ENCODE measurements around the gene SMDT1.

Gene SMDT1

DNA sequence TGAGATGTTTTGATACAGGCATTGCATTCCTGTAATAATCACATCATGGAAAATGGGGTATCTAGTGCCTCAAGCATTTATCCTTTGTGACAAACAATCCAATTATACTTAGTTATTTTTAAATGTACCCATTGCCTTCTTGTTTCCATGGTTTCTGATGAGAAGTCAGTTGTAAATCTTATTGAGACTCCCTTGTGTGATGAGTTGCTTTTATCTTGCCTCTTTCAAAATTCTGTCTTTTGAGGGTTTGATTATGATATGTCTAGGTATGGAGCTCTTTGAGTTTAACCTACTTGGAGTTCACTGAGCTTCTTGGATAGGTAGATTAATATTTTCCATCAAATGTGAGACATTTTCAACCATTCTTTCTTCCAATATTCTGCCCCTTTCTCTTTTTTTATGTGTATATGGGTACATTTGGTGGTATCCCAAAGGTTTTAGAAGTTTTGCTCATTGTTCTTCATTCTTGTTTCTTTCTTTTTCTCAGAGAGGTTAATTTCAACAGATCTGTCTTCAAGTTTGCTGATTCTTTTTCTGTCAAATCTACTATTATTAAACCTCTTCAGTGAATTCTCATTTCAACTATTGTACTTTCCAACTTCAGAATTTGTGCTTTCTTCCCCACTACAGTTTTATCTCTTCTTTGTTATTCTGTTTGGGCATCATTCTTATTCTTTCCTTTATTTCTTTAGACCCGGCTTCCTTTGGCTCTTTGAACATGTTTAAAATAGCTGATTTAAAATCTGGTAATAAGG is 22.6 kb upstream of the SMDT1 start:
- Histone ChIP-seq H3K4me2 (no peak overlapping the region), H3K9me3 (replicated peaks in 1 of 11) (peaks cover 29 to 47% (median 38%) of the 10 kb centered on the region in 11 experiments), H3K4me3 (no peak overlapping the region), H3K27me3 (no peaks in the 10 kb centered on the region), H3K36me3 (peaks cover 43 to 55% (median 51%) of the 10 kb centered on the region in 11 experiments), H3K4me1 (peaks cover 0 to 24% (median 0%) of the 10 kb centered on the region in 10 experiments; a peak in 7 of 20 replicates), H3K9ac (no peak overlapping the region), H4K20me1 (no peaks in the 10 kb centered on the region), H3K27ac (no peak overlapping the region)
- no peak for TF ChIP-seq Cebpa-rat (IDR thresholded peaks at IDR 0.05)

DNA sequence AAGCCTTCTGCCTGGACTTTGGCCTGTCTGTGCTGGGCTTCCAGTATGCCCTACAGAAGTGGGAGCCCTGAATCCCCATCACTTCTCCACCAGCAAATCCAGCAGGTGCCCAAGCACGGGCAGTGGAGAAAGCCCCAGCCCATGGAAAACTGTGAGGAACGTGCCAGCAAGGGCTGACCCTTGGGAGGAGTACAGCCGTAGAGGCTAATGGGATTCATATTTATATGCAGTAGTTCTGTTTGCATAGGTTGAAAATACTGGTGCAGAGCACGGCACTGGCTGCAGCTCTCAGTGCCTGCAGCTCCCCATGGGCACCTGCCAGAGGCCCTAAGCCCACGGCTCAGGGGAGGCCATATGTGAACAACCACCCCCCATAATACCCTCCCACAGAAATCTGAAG is 19.0 kb upstream of the SMDT1 start:
- no peaks in the 10 kb centered on the region for H3K27me3 ChIP-seq
- H3K9ac ChIP-seq = no peak overlapping the region
- no peak for TF ChIP-seq Cebpa-rat (IDR thresholded peaks at IDR 0.05)
- H4K20me1 ChIP-seq = peaks cover 0 to 17% (median 0%) of the 10 kb centered on the region in 11 experiments; a peak in 5 of 22 replicates
- no peak overlapping the region for H3K4me3 ChIP-seq
- no peaks in the 10 kb centered on the region for H3K4me1 ChIP-seq
- H3K9me3 ChIP-seq (replicated peaks in 1 of 11) = peaks cover 29 to 47% (median 38%) of the 10 kb centered on the region in 11 experiments
- H3K4me2 ChIP-seq = no peak overlapping the region
- H3K36me3 ChIP-seq = peaks cover 66 to 85% (median 78%) of the 10 kb centered on the region in 11 experiments
- no peak overlapping the region for H3K27ac ChIP-seq

DNA sequence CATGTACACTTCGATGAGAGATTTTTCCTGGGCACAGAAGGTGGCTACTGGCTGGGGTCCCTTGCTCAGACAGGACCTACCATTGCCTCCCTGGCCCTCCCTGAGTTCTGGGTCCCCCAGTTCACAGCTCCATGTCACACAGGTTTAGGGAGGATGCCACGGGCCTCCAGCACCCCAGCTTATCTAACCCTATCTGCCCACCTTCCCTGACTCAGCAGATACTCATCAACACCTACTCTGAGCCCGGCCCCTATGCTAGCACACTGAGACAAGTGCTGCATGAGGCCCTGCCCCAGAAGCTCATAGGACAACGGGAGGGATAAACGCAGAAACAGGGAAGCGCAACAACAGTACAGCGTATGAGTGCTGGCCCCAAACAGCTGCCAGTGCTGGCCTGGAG is 18.5 kb upstream of the SMDT1 start:
- Histone ChIP-seq H3K4me1 (no peaks in the 10 kb centered on the region), H3K9ac (no peak overlapping the region), H3K27ac (no peak overlapping the region), H3K9me3 (replicated peaks in 1 of 11) (peaks cover 29 to 47% (median 38%) of the 10 kb centered on the region in 11 experiments), H3K4me2 (no peak overlapping the region), H3K4me3 (no peak overlapping the region), H4K20me1 (peaks cover 0 to 22% (median 0%) of the 10 kb centered on the region in 11 experiments; a peak in 5 of 22 replicates), H3K27me3 (no peaks in the 10 kb centered on the region), H3K36me3 (peaks cover 72 to 91% (median 82%) of the 10 kb centered on the region in 11 experiments)
- TF ChIP-seq Cebpa-rat (IDR thresholded peaks at IDR 0.05) = no peak

DNA sequence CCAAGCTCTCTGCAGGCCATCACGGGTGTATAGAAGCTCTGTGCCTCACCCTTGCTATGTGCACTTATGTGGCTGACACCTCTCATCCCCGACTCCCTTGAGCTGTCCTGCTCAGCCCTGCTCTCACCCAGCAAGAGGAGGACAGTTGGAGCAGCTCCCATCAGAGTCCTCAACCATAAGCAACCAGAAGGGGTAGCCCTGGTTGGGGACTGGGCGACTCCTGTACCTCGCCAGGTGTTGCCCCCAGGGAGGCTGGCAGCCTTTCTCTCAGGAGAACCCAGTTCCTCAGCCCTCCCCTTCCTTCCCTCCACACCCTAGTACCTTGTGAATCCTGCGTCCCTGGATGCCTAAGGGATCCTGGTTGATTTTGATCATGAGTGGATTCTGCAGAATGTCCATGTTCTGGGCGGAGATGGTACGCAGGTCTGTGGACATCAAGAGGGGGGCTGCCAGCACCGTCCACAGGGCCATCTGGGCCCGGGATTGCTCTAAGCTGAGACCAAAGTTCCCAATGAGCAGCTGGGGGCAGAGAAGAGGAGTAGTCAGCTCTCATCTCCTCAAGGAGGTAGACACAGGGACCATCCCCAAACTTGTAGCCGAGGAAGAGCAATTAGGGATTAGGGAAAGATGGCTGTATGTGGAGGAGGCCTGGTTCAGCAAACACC is 16.9 kb upstream of the SMDT1 start:
- Histone ChIP-seq H3K9me3 (replicated peaks in 1 of 11) (peaks cover 16 to 35% (median 25%) of the 10 kb centered on the region in 11 experiments), H3K27me3 (no peaks in the 10 kb centered on the region), H3K4me3 (no peak overlapping the region), H3K4me2 (no peak overlapping the region), H3K27ac (no peak overlapping the region), H4K20me1 (peaks cover 0 to 38% (median 0%) of the 10 kb centered on the region in 11 experiments; a peak in 6 of 22 replicates), H3K36me3 (peaks cover 83 to 96% (median 88%) of the 10 kb centered on the region in 11 experiments), H3K4me1 (peaks cover 0 to 6% (median 0%) of the 10 kb centered on the region in 10 experiments; a peak in 1 of 20 replicates), H3K9ac (no peak overlapping the region)
- TF ChIP-seq Cebpa-rat (IDR thresholded peaks at IDR 0.05) = no peak

- Histone ChIP-seq H3K4me3 (no peak overlapping the region), H3K36me3 (peaks cover 67 to 92% (median 81%) of the 10 kb centered on the region in 11 experiments), H4K20me1 (peaks cover 0 to 45% (median 0%) of the 10 kb centered on the region in 11 experiments; a peak in 6 of 22 replicates), H3K27me3 (no peaks in the 10 kb centered on the region), H3K4me1 (peaks cover 4 to 25% (median 13%) of the 10 kb centered on the region in 10 experiments), H3K27ac (no peak overlapping the region), H3K9ac (no peak overlapping the region), H3K9me3 (replicated peaks in 1 of 11) (peaks cover 0 to 16% (median 6%) of the 10 kb centered on the region in 11 experiments; a peak in 11 of 22 replicates), H3K4me2 (no peak overlapping the region)
- no peak for TF ChIP-seq Cebpa-rat (IDR thresholded peaks at IDR 0.05)
These were observed 14.9 kb upstream of the SMDT1 start for GRCh38 chr22:42064629-42065028.

GRCh38 chr22:42065438-42066125 is 13.9 kb upstream of the SMDT1 start:
- Histone ChIP-seq H3K27me3 (no peaks in the 10 kb centered on the region), H3K9ac (no peak overlapping the region), H4K20me1 (peaks cover 0 to 45% (median 0%) of the 10 kb centered on the region in 11 experiments; a peak in 6 of 22 replicates), H3K27ac (no peak overlapping the region), H3K36me3 (peaks cover 58 to 82% (median 72%) of the 10 kb centered on the region in 11 experiments), H3K9me3 (replicated peaks in 1 of 11) (peaks cover 0 to 7% (median 0%) of the 10 kb centered on the region in 11 experiments; a peak in 8 of 22 replicates), H3K4me3 (no peak overlapping the region), H3K4me1 (peaks cover 12 to 27% (median 19%) of the 10 kb centered on the region in 10 experiments), H3K4me2 (no peak overlapping the region)
- TF ChIP-seq Cebpa-rat (IDR thresholded peaks at IDR 0.05) = no peak

DNA sequence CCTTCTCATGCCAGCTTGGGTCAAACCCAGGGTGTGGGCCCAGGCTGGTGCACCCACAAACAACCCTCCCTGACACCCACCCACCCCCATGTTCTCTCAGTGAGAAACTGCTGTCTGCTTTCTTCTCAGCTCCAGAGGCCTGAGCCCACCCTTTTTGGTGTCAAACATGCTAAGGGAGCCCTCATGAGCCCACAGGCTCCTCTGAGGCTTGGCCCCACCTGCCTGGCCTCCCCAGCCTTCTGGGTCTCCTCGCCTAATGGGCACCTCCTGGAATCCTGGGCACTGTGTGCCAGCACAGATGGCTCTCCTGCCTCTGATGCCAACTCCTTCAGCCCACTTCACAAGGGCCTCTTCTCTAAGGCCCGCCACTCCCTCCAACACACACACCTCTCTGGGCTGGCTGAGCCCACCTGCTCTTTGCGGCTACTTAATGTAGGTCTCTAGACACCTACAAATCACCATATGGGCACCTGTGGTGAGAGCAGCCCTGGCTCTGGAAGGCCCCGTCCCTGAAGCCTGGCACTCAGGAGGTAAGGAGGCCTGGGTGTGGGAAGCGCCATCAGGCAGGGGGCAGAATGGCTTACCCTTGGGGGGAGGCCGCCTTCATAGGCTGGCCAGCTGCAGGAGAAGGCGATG is 13.3 kb upstream of the SMDT1 start:
- H3K27me3 ChIP-seq = no peaks in the 10 kb centered on the region
- H3K9me3 ChIP-seq (replicated peaks in 1 of 11) = peaks cover 0 to under 1% (median 0%) of the 10 kb centered on the region in 11 experiments; a peak in 1 of 22 replicates
- peaks cover 17 to 29% (median 23%) of the 10 kb centered on the region in 10 experiments for H3K4me1 ChIP-seq
- H4K20me1 ChIP-seq = peaks cover 0 to 45% (median 0%) of the 10 kb centered on the region in 11 experiments; a peak in 6 of 22 replicates
- 0 out of 22 replicates have a peak overlapping the region, but pooled peaks of 1 of the 11 experiments have one; percentile 10 for H3K9ac ChIP-seq
- no peak for TF ChIP-seq Cebpa-rat (IDR thresholded peaks at IDR 0.05)
- H3K4me3 ChIP-seq = no peak overlapping the region
- H3K27ac ChIP-seq = no peak overlapping the region
- H3K36me3 ChIP-seq = peaks cover 51 to 76% (median 65%) of the 10 kb centered on the region in 11 experiments
- no peak overlapping the region for H3K4me2 ChIP-seq

- Histone ChIP-seq H3K36me3 (peaks cover 44 to 69% (median 58%) of the 10 kb centered on the region in 11 experiments), H3K9ac (no peak overlapping the region), H4K20me1 (peaks cover 0 to 45% (median 0%) of the 10 kb centered on the region in 11 experiments; a peak in 6 of 22 replicates), H3K4me1 (peaks cover 24 to 36% (median 30%) of the 10 kb centered on the region in 10 experiments), H3K27ac (no peak overlapping the region), H3K27me3 (no peaks in the 10 kb centered on the region), H3K9me3 (replicated peaks in 1 of 11) (no peaks in the 10 kb centered on the region), H3K4me2 (no peak overlapping the region), H3K4me3 (no peak overlapping the region)
- TF ChIP-seq Cebpa-rat (IDR thresholded peaks at IDR 0.05) = no peak
These were observed 12.6 kb upstream of the SMDT1 start for GRCh38 chr22:42066937-42067336.

Measured in BLaER1 treated with 17β-estradiol and CSF1 and Interleukin-3, amounts not matched to agents 10 nM and 100 nM (cell line).